HG03469 (cell line): ENCODE results near the gene SNED1.

Experiments used
- ATAC-seq: cut with Tn5 transposase; IDR thresholded peaks from one replicate; pipeline ENCODE4 v1.9.1; 2021; ENCODE audit warnings: mild to moderate bottlenecking, moderate library complexity, moderate number of reproducible peaks; ENCODE audit not compliant: unreplicated experiment

SNED1 gene

DNA sequence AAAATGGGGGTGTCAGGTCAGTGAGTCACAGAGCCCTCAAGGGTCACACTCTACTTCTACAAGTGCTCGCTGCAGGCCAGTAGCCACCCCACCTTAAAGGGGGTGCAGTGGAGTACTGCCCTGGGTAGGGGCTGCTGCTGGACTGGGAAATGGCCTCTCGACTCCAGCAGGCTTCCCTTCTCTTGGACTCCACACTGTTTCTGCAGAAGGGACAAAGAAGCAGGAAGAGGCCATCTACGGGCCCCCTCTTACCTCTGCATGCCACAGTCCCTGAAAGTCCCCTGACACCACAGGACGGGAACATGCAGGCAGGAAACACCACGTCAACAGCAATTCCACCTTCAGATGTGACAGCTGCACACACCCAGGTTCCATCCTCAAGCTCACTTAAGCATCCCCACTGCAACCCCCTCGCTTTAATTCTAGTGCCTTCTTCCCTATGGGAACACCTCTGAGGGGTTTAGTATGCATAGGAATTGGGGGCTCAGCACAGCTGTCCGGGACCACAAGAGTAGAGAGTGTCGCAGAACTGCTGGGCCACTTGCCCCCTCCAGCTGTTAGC is 22.3 kb downstream of the SNED1 start:
- ATAC-seq, result no peak

DNA sequence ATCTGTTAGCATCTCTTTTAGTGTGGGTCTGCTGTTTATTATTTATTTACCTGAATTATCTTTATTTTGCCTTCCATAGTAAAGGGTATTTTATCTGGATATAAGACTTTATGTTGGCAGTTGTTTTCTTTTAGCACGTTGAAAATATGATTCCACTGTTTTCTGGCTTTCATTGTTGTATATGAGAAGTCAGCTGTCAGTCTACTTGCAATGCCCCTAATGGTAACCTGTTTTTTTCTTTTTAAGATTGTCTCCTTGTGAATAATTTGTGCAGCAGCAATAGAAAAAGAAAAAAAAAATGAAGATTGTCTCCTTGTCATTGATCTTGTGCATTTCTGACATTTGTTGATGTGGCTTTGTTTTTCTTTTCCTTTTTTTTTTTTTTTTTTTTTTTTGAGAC is 27.2 kb downstream of the SNED1 start:
- ATAC-seq, result no peak

DNA sequence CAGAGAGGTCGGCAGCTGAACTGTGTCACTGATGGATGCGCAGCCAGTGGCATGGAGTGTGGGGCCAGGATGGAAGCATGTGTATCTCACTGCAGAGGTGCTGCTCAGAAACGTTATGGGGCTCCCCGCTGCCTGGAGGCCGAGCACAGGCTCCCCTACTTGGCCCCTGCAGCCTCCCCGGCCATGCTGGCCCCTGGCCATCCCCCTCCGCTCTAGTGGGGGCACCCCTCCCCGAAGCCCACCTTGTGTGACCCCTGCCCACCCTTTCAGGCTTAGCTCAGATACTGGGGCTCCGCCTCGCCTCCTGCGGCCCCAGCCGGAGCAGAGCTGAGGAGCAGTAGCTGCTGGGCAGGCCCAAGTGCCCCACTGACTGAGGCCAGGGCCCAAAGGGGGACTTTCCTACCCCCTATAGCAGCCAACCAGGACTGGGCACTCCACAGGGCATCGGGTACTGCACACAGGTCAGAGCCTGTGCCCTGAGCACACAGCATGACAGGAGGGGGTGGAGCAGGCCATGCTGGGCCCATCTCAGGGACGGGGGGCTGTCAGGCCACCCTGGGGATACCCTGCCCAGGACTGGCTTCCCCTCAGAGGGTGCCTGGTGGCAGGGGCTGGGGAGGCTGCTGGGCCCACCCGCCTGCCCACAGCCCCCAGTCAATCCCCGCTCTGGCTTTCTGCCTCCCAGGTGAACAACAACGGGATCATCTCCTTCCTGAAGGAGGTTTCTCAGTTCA is 31.3 kb downstream of the SNED1 start:
- no peak for ATAC-seq

DNA sequence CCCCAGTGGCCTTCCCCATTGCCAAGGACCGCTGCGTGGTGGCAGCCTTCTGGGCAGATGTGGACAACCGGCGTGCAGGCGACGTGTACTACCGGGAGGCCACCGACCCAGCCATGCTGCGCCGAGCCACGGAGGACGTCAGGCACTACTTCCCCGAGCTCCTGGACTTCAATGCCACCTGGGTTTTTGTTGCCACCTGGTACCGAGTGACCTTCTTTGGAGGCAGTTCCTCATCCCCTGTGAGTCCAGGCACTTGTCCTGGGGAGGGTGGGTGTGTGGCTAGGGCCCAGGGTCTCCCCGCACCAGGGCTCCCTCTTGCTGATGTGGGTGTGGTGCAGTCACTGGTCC is 31.9 kb downstream of the SNED1 start:
- no peak for ATAC-seq

DNA sequence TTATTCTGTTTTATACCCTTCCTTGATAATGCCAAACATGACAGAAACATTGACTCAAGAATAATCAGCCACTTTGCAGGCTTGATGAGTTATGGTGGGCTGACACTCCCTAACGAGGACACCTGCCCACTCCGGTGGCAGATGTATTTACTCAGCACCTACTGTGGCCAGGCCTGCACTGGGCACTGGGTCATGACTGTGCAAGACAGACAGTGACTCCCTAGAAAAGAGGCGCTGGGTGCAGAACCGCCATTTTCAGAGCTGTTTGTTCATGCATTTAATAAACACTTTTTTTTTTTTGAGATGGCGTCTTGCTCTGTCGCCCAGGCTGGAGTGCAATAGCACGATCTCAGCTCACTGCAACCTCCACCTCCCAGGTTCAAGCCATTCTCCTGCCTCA is 32.5 kb downstream of the SNED1 start:
- ATAC-seq, result no peak

DNA sequence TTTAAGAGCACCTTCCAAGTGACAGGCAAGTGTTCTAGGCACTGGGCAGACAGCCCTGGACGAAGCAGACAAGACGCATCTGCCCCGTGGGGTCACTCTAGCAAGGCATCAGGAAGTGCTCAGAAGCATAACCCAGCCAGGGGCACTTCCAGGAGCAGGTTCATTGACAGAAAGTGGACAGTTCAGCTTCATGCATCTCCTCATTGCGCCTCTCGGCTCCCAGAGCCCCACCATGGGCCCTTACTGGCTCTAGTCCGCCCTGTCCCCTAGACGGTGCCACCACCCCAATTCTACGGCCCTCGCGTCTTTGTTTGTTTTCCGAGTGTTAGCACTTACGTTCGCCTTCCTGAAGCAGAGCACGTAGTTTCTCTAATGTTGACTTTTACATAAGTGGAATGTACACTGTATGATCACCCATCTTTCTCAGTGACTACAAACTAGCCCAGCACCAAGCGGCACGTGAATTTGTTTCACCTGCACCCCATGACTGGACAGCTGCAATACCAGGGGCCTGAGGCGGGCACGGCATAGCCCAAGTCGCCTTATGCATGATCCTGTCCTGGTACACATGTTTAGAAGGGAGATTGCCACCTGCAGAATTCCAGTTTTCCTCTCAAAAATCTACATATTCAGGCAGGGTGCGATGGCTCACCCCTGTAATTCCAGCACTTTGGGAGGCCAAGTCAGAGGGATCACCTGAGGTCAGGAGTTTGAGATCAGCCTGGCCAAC is 33.2 kb downstream of the SNED1 start:
- no peak for ATAC-seq

DNA sequence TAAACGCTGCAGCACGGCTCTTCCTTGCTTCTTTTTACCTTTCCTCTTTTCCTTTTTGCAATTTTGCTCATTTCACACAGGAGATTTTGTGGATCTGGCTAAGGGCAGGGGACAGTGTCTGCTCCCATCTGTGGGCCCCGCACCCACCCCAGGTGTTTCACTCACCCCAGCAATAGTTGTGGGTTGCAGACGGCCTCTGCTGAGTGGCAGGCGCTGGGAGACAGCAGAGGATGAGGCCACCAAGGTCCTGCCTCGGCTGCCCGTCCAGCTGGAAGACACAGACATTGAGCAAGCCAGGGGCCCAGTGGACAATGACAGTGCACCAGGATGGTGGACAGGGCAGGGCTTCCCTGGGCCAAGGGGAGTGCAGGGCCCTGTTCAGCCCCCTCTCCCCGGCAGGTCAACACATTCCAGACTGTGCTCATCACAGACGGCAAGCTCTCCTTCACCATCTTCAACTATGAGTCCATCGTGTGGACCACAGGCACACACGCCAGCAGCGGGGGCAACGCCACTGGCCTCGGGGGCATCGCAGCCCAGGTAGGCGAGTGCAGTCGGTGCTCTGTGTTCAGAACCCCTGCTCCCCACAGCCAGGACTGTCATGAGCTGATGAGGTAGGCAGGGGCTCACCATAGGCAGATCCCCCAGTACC is 35.0 kb downstream of the SNED1 start:
- ATAC-seq, result no peak

DNA sequence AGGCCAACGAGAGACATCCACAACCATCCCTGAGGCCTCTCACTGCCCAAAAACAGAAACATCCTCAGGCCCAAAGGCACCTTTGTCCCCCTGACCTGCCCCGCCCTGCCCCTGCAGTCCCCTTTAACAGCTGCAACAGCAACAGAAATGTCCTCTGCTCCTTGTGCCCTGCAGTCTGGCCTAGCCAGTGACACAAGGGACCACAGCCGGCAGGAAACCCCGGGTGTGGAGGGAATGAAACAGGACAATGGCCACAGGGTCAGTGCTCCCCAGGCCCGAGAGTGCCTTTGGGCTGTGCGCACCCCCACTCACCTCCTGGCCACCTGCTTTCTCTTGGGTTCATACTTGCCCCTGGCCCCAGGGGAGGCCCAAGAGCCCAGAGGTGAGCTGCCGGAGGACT is 35.6 kb downstream of the SNED1 start:
- no peak for ATAC-seq

DNA sequence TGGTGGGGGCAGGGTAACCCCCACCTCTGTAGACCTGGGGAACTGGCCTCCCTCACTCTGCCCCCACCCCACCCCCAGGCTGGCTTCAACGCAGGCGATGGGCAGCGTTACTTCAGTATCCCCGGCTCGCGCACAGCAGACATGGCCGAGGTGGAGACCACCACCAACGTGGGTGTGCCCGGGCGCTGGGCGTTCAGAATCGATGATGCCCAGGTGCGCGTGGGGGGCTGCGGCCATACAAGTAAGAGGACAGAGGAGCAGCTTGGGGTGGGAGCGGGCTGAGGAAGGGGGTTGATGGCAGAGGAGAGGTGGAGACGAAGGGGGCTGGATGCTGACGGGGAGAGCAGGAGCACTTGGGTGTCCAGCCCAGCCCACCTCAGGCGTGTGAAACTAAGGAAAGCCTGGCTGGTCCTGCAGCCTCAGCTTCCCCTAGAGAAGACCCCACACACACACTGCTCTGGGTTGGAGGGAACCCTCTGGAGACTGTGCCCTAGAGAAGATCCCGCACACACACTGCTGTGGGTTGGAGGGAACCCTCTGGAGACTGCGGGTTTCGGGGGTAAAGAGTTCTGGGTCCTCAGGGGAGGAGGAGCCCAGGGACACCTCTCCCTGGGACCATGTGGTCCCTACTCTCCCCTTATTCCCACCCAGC is 36.2 kb downstream of the SNED1 start:
- no peak for ATAC-seq

DNA sequence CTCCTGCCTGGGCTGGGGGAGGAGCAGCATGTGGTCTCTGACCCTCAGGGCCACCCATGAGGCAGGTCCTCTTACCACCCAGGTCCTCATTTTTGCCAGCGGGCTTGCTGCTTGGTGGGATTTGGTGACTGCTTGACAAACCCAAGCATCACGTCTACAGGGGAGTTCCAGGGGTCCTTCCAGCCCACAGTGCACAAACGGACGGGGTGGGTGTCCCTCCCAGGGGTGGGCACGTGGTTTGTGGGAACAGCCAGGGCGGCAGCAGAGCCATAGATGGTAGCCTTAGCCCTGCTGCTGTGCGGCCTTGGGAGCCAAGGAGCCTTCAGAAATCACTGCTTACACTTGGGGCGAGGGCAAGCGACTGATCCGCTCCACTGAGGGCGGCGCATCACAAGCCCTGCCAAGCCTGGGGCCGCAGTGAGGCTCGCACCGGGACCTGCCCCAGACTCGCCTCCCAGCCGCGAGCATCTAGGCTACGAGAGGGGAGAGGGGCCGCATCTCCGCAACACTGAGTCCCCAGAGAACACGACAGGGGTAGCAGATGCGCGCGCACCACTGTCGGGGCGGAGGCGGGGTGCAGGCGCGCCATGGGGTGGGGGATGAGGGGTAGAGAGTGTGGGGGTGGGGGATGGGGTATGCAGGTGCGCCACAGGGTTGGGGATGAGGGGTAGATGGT is 36.9 kb downstream of the SNED1 start:
- ATAC-seq, result no peak

DNA sequence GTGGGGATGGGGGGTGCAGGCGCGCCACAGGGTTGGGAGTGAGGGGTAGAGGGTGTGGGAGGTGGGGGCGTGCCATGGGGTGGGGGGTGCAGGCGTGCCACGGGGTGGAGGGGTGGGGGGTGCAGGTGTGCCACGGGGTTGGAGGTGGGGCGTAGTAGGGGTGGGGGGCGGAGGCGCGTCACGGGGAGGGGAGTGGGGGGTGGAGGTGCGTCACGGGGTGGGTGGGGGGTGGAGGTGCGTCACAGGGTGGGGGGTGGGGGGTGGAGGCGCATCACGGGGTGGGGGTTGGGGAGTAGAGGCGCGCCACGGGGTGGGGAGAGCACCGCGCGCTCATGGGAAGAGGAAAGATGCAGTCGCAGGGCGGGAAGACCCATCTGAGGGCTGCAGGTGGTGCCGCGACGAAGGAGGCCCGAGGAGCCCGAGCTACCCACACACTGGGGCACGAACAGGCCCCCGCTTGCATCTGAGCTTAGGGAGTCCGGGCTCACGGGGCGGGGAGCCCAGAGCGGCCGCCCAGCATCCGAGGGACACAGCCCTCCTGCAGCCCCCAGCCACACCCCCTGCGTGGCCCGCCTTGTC is 37.5 kb downstream of the SNED1 start:
- no peak for ATAC-seq

DNA sequence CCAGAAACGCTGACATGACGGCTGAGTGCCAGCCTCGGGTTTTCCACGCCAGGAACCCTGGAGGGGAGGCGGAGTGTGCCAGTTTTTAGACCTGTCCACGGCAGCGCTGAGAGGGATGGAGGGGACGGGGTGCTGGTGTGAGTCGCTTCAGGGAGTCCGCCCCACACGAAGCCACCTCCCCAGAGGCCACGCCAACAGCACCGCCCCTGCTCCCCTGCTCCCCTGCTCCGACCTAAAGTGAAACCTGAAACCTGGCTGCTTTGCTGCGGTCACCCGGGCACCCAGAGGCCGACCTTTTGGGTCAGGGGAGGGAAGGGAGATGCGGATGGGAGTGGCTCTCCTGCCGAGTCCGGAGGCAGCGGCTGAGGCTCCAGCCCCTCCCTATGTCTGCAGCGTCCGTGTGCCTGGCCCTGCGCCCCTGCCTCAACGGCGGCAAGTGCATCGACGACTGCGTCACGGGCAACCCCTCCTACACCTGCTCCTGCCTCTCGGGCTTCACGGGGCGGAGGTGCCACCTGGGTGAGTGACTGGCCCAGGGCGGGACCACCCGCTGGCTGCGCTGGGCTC is 38.1 kb downstream of the SNED1 start:
- no peak for ATAC-seq

DNA sequence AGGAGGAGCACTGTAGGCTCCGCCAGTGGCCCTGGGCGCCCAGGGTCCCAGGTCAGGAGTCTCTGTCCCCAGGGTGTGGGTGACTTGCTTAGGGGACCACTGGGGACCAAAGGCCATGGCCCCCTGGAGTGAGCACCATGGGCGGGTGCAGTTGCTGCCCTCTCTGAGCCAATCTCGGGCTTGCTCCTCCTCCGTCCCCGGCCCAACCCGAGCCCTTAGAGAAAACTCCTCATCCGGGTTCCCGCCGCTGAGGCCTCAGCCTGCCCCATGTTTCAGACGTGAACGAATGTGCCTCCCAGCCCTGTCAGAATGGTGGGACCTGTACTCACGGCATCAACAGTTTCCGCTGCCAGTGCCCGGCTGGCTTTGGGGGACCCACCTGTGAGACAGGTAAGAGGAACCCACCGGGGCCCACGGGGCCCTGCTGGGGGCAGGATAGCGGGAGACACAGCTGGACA is 38.6 kb downstream of the SNED1 start:
- no peak for ATAC-seq

DNA sequence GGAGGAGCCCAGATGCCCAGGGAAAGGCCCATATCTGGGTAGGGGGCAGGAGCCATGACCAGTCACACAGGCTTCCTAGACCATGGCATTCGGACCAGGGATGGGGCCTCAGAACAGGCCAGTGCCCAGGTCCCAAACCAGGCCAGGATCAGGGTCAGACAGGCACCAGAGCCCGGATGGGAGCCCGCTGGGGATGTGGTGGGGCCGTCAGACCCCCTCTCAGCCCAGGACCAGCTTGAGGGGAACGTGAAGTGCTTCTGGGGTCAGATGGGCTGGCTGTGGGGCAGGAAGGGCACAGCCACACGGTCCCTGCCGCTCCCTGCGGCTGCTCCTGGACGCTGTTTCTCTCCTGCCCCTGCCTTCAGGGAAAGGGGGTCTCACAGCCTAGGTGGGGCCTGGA is 39.1 kb downstream of the SNED1 start:
- ATAC-seq, result no peak

DNA sequence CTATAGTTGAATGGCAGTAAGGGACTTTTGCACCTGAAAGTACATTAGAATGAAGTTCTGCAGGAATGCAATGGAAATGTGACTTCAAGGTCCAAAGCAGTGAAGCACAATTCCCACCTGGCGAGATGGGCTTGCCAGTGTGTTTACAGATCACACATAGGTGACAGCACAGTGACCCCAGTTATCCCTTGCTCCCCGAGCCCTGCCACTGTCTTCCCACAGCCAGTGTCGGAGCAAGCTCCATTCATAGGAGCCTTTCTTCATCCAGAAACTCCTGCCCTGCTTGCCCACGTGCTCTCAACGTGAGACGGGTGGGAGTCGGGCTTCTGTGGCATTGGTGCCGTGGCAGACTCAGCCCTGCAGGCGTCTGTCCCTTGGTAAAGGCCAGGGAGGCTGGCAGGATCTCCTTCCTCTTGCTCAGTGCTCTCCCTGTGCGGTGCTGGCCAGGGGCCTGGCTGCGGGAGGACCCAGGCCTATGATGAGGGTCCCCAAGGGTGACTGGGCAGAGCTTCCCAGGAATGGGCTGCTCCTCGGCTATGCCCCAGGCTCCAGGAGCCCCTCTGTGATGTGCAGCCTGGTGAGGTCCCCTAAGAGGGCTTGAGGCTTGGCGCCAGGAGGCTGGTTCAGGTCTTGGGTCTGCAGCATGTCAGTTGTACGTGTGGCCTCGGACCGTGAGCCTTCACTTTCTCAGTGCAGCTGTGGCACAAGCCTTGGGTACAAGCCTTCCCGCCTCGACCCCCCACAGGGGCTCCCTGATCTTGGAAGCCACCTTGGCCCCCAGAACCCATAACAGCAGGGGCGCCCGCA is 40.2 kb downstream of the SNED1 start:
- ATAC-seq, result no peak

DNA sequence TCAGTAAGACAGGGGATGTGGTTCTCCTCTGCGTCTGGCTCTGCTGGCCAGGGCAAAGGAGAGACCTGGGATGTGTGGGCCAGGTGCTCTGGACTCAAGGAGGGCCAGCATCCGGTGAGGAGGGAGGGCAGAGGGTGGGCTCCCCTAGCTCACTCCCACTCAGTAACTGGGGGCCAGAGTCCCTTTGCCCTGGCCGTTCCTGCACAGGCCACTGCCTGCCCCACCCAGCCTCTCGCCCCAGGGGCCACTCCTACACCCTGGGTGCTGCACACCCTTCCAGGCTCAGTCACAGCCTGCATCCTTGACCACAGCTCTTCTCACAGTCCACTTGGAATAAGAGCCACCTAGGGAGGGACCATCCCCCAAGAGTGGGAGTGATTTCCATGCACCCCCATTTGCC is 41.0 kb downstream of the SNED1 start:
- ATAC-seq, result no peak

DNA sequence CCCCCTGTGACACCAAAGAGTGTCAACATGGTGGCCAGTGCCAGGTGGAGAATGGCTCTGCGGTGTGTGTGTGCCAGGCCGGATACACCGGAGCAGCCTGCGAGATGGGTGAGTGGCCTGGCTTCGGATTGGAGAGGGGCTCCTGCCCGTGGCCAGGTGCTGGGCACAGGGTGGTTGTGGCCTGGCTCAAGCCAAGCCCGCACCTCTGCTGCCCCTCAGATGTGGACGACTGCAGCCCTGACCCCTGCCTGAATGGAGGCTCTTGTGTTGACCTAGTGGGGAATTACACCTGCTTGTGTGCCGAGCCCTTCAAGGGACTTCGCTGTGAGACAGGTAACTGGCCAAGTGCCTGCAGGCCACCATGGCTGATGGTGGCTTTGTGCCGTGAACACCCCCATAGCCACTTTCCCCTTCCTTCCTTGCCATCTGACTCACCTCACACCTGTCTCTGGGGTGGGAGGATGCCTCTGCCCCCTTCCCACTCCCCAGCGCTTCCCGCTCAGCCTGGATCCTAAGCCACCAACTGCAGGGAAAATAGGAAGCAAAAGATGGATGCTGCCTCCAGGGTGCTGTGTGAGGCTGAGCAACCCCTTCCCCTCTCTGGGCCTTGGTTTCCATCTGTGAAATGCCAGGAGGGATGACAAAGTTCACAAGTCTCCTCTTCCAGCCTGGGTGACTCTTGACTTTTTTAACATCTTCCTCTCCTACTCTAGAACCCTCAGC is 41.8 kb downstream of the SNED1 start:
- ATAC-seq, result no peak

DNA sequence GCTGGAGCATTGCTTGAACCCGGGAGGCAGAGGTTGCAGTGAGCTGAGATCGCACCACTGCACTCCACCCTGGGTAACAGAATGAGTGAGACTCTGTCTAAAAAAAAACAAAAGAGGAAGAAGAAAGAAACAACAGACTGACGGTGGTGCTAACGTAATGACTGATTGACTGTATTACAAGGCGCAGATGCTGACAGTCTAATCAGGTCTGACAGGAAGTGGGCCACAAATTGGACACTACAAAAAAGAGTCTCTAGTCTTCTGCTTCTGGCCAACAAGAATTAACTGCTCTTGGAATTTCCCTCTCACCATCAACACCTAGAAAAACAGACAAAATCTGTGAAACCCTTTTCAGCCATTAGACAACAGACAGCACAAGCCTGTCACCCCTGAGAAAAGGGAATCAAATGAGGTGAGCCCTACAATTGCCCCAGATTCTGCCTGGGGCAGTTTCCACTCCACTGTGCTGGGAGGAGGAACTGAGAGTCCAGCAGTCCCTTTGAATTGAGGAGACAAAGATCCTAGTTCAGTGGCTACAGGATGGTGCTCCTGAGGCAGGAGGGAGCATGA is 43.3 kb downstream of the SNED1 start:
- ATAC-seq, result peak; percentile 41
